Measurements from ENCODE around the gene LAMP2.

DNA sequence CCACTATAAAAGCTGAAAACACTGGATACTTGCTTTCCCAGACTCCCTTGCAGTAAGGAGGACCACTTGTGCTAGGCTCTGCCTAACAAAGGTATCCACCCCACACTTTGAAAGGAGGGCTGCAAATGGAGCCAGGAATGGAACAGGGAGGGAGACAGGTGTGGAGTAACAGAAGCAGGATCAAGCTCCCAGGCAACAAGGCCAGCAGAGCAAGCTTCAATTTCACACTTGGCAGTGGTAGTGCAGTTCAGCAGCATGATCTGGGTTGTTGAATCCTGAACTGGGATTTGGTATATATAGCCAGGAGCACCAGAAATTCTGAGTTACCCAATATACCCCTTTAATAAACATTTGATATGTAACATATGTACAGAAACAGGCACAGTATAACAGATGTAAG, 9.8 kb downstream of the LAMP2 start:
- TF ChIP-seq TOE1 (IDR thresholded peaks at IDR 0.05; ENCODE audit: borderline replicate concordance) (no peak), TOE1 (CRISPR knock-in tag; IDR thresholded peaks at IDR 0.05; ENCODE audit: borderline replicate concordance, low read depth) (no peak), KDM5B (IDR thresholded peaks at IDR 0.05; ENCODE audit: insufficient replicate concordance, low read depth, low read length) (no peak), MAFK (IDR thresholded peaks at IDR 0.05; ENCODE audit: low read length) (no peak), RAD21 (CRISPR knock-in tag; conservative IDR thresholded peaks at IDR 0.05 in 1 of 2, IDR thresholded peaks at IDR 0.05 in 1 of 2) (no peak), SMARCA4 (IDR thresholded peaks at IDR 0.05) (no peak), MAFF (IDR thresholded peaks at IDR 0.05; ENCODE audit: low read length) (no peak)

Measured in K562 (cell line).